Body of pancreas (tissue), 4 donors: ENCODE measurements around the gene LILRB1. TPM values are rescaled to one million over a fixed set of nuclear protein-coding genes. Genes with fewer than 3 reads are reported as not detected.

Experiments used
- ATAC-seq: fragments of 150-250 bp; one replicate; pipeline ENCODE4 v1.9.1; 2016
- DNase-seq, 4 donors: peaks; one replicate each; pipeline ENCODE4 v3.0.0-alpha.2; 2019
- H3K27ac ChIP-seq, 4 donors: fragments of 200-600 bp; sonication (generic); 1 replicate in 3 of 4; 2 replicates in 1 of 4; pipeline versions ENCODE4 v1.5.1 to v1.6.1; 2016 to 2019; ENCODE audit warnings: mild to moderate bottlenecking in 1 of 4, mixed read lengths in 1 of 4, moderate library complexity in 1 of 4
- H3K27me3 ChIP-seq, 2 donors: fragments of 200-600 bp; sonication (generic); one replicate each; pipeline ENCODE4 v1.6.0; 2016; ENCODE audit warnings: mild to moderate bottlenecking in 1 of 2
- H3K36me3 ChIP-seq, 2 donors: fragments of 200-600 bp; sonication (generic); replicated peaks in 1 of 2; 2 replicates each; pipeline ENCODE4 v1.5.1; 2016; ENCODE audit warnings: low read depth in 2 of 2; ENCODE audit not compliant: insufficient read depth in 1 of 2
- H3K4me1 ChIP-seq: fragments of 200-600 bp; sonication (generic); one replicate; pipeline ENCODE4 v1.6.0; 2016
- H3K4me3 ChIP-seq, 2 donors: fragments of 200-600 bp; sonication (generic); 1 replicate in 1 of 2; 2 replicates in 1 of 2; pipeline ENCODE4 v1.5.1; 2016 to 2019
- H3K9me3 ChIP-seq, 3 donors: fragments of 200-600 bp; sonication (generic); 1 replicate in 2 of 3; 2 replicates in 1 of 3; pipeline ENCODE4 v1.5.1; 2016
- POLR2A ChIP-seq, 3 donors: fragments of 450-650 bp; IDR thresholded peaks; one replicate each; pipeline ENCODE4 v1.6.1; 2016; ENCODE audit warnings: antibody characterized with exemption in 3 of 3, mild to moderate bottlenecking in 2 of 3
- WGBS, 2 donors: methylation state at CpG; one replicate each; pipeline ENCODE4 v1.1.5; 2017; 5-methylcytosine and 5-hydroxymethylcytosine counted together
- intact Hi-C: fragments of 100-400 bp; cut with DNase I; formaldehyde crosslinking; loops from one replicate; pipeline ENCODE4 v1.15.1; 2023
- microRNA-seq, 2 donors: library from miRNA; unstranded; fragments of <30 nt; microRNA quantifications; one replicate each; pipeline ENCODE4, GENCODE V29; 2016; ENCODE audit warnings: borderline number of aligned reads in 2 of 2, borderline replicate concordance in 2 of 2
- small RNA-seq: library from RNA; depleted of rRNA; stranded (forward); fragments of <200 nt; gene quantifications from one replicate; pipeline ENCODE3, GENCODE V24; 2016
- total RNA-seq, 2 donors: library from RNA; depleted of rRNA; stranded (reverse); fragments of >200 nt; gene quantifications; one replicate each; pipeline ENCODE4 v1.1.0, GENCODE V29; 2016
- TF ChIP-seq, protein P1 (sequence below), 7 experiments: fragments of 450-650 bp in 4 of 7; fragments of 200-600 bp in 3 of 7; sonication (generic) in 3 of 7; IDR thresholded peaks; one replicate each; pipeline ENCODE4 v1.5.1; 2016 to 2019; ENCODE audit warnings: antibody characterized with exemption in 7 of 7

Gene LILRB1
- total RNA-seq, 2 donors from 2014 or later, result 0.33 to 0.52 TPM

- Histone ChIP-seq H3K36me3 (no peaks in the 10 kb centered on the region), H3K27ac (no peak overlapping the region), H3K4me3 (no peak overlapping the region), H3K27me3 (no peaks in the 10 kb centered on the region), H3K4me1 (no peaks in the 10 kb centered on the region), H3K9me3 (no peaks in the 10 kb centered on the region)
- DNase-seq, result no peak
- no peak for ATAC-seq
- intact Hi-C loops, result no loop called here
- 16 to 38% methylated on average over 3 of the region's 3 CpGs for WGBS, 2 donors
- TF ChIP-seq POLR2A (IDR thresholded peaks at IDR 0.05), result no peak
- TF ChIP-seq, protein P1, sequence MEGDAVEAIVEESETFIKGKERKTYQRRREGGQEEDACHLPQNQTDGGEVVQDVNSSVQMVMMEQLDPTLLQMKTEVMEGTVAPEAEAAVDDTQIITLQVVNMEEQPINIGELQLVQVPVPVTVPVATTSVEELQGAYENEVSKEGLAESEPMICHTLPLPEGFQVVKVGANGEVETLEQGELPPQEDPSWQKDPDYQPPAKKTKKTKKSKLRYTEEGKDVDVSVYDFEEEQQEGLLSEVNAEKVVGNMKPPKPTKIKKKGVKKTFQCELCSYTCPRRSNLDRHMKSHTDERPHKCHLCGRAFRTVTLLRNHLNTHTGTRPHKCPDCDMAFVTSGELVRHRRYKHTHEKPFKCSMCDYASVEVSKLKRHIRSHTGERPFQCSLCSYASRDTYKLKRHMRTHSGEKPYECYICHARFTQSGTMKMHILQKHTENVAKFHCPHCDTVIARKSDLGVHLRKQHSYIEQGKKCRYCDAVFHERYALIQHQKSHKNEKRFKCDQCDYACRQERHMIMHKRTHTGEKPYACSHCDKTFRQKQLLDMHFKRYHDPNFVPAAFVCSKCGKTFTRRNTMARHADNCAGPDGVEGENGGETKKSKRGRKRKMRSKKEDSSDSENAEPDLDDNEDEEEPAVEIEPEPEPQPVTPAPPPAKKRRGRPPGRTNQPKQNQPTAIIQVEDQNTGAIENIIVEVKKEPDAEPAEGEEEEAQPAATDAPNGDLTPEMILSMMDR (IDR thresholded peaks at IDR 0.05), result no peak
Observed at GRCh38 chr19:54684527-54684926, 54.2 kb downstream of the LILRB1 start.

Small RNA genes within 50 kb of the gene (microRNA-seq; reads per million reads assigned to microRNA genes)
- 0 reads per million in 2 donors for gene MIR8061

Small RNA genes within 50 kb of the gene (small RNA-seq; reads per million reads assigned to genes)
- gene AC245036.3, result not detected
- not detected for gene MIR8061

Other genes starting within 250 kb of the LILRB1 start
- gene TTYH1, start 215.0 kb upstream of the LILRB1 start, total RNA-seq, result 10 to 100 TPM; 20.5 to 88.7 TPM
- 100 to 1,000 TPM; 182 to 290 TPM for gene LENG8, start 181.3 kb upstream of the LILRB1 start, total RNA-seq
- 10 to 100 TPM; 21.8 to 25.7 TPM for gene LENG9, start 166.7 kb upstream of the LILRB1 start, total RNA-seq
- 10 to 100 TPM; 18.2 to 92.9 TPM for gene CDC42EP5, start 157.2 kb upstream of the LILRB1 start, total RNA-seq
- gene LAIR2, start 127.7 kb upstream of the LILRB1 start, total RNA-seq, result not detected
- 1 to 10 TPM in 1 of 2 donors, not detected in 1; 1.6 TPM for gene LILRA2, start 56.7 kb upstream of the LILRB1 start, total RNA-seq
- under 1 TPM in 1 of 2 donors, not detected in 1; 0.26 TPM for gene LILRA1, start 36.9 kb upstream of the LILRB1 start, total RNA-seq
- 1 to 10 TPM in 1 of 2 donors, under 1 TPM in 1; 0.99 to 1.0 TPM for gene LILRB4, start 32.5 kb downstream of the LILRB1 start, total RNA-seq
- not detected for gene KIR3DL3, start 94.0 kb downstream of the LILRB1 start, total RNA-seq
- not detected for gene KIR2DL3, start 108.0 kb downstream of the LILRB1 start, total RNA-seq
- not detected for gene KIR2DL1, start 139.3 kb downstream of the LILRB1 start, total RNA-seq
- not detected for gene KIR2DL4, start 173.1 kb downstream of the LILRB1 start, total RNA-seq
- gene KIR3DL1, start 186.0 kb downstream of the LILRB1 start, total RNA-seq, result not detected
- gene KIR2DS4, start 202.2 kb downstream of the LILRB1 start, total RNA-seq, result not detected
- not detected for gene KIR3DL2, start 220.0 kb downstream of the LILRB1 start, total RNA-seq
- not detected for gene FCAR, start 243.8 kb downstream of the LILRB1 start, total RNA-seq